Muscle layer of duodenum (tissue), 2 donors: ENCODE data around the gene FNTB.
"Not testable (repeated sequence)": the region's sequence is repeated elsewhere in the genome, so short reads cannot be mapped to it uniquely, and the experiment has no call there.

Source experiments
- H3K27ac ChIP-seq: one replicate; pipeline ENCODE4 v1.7.0; 2013; ENCODE audit warnings: mild to moderate bottlenecking, low read length
- H3K27me3 ChIP-seq: one replicate; pipeline ENCODE4 v1.7.0; 2013; ENCODE audit warnings: low read depth, mild to moderate bottlenecking, control low read depth, low read length
- H3K36me3 ChIP-seq, 2 donors: one replicate each; pipeline ENCODE4 v1.7.0; 2013; ENCODE audit warnings: low read length in 2 of 2, control low read depth in 1 of 2, mild to moderate bottlenecking in 1 of 2; ENCODE audit not compliant: insufficient read depth in 2 of 2, control insufficient read depth in 1 of 2
- H3K4me1 ChIP-seq, 2 donors: one replicate each; pipeline ENCODE4 v1.7.0; 2013; ENCODE audit warnings: low read length in 2 of 2, mild to moderate bottlenecking in 2 of 2, control low read depth in 1 of 2, moderate library complexity in 1 of 2; ENCODE audit not compliant: insufficient read depth in 2 of 2, control insufficient read depth in 1 of 2
- H3K4me3 ChIP-seq, 2 donors: one replicate each; pipeline ENCODE4 v1.7.0; 2013; ENCODE audit warnings: low read length in 2 of 2, low read depth in 1 of 2, mild to moderate bottlenecking in 1 of 2
- H3K9me3 ChIP-seq, 2 donors: one replicate each; pipeline ENCODE4 v1.7.0; 2013; ENCODE audit warnings: low read length in 2 of 2, control low read depth in 1 of 2, mild to moderate bottlenecking in 1 of 2; ENCODE audit not compliant: control insufficient read depth in 1 of 2
- donor health status: healthy.

FNTB gene

GRCh38 chr14:65026526-65026925 is 39.8 kb downstream of the FNTB start:
- Histone ChIP-seq H3K9me3 (no peaks in the 10 kb centered on the region), H3K27ac (no peak overlapping the region), H3K4me1 (peaks cover 0 to 6% of the 10 kb centered on the region in 2 donors), H3K36me3 (peaks cover 8 to 9% of the 10 kb centered on the region in 2 donors), H3K27me3 (no peaks in the 10 kb centered on the region), H3K4me3 (no peak overlapping the region)

DNA sequence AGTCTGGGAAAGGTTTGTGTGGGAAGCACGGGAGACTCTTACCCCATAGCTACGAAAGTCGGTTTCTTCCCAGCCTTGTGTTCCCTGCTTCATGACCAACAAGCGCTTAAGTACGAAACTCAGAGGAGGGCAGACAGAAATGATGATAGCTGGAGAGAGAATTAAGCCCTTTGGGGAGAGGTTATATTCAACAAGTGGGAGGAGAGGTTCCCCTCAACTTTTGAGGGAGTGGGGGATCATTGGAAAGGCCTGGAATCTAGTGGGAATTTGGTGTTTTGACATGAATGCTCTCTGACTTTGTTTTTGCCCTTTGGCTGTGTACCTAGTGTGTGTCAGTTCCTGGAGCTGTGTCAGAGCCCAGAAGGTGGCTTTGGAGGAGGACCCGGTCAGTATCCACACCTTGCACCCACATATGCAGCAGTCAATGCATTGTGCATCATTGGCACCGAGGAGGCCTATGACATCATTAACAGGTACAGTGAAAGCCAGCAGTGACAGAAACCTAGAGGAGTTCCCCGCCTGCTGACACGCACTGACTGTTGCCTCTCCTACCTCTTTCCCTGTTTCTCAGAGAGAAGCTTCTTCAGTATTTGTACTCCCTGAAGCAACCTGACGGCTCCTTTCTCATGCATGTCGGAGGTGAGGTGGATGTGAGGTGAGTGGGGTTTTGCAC is 40.6 kb downstream of the FNTB start:
- H3K9me3 ChIP-seq: no peaks in the 10 kb centered on the region
- no peaks in the 10 kb centered on the region for H3K27me3 ChIP-seq
- H3K4me1 ChIP-seq: peaks cover 0 to 6% of the 10 kb centered on the region in 2 donors
- H3K4me3 ChIP-seq: no peak overlapping the region
- H3K27ac ChIP-seq: no peak overlapping the region
- peaks cover 8 to 13% of the 10 kb centered on the region in 2 donors for H3K36me3 ChIP-seq

- no peak overlapping the region for H3K27ac ChIP-seq
- peaks cover 0 to 6% of the 10 kb centered on the region in 2 donors for H3K4me1 ChIP-seq
- no peak overlapping the region for H3K4me3 ChIP-seq
- H3K9me3 ChIP-seq: no peaks in the 10 kb centered on the region
- peaks cover 22% of the 10 kb centered on the region in 2 donors for H3K36me3 ChIP-seq
- no peaks in the 10 kb centered on the region for H3K27me3 ChIP-seq
These were observed 42.2 kb downstream of the FNTB start for GRCh38 chr14:65028937-65029336.

DNA sequence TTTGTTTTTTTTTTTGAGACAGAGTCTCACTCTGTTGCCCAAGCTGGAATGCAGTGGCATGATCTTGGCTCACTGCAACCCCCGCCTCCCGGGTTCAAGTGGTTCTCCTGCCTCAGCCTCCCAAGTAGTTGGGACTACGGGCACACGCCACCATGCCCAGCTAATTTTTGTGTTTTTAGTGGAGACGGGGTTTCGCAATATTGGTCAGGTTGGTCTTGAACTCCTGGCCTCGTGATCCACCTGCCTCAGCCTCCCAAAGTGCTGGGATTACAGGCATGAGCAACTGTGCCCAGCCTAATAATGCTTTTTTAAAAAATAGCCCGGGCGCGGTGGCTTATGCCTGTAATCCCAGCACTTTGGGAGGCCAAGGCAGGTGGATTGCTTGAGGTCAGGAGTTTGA is 44.6 kb downstream of the FNTB start:
- H3K4me3 ChIP-seq, H3K4me1 ChIP-seq, H3K9me3 ChIP-seq, H3K27ac ChIP-seq, H3K27me3 ChIP-seq: not testable (repeated sequence)
- H3K36me3 ChIP-seq: peaks cover 22% of the 10 kb centered on the region in 2 donors

- H3K4me3 ChIP-seq: no peak overlapping the region
- H3K36me3 ChIP-seq: peaks cover 20 to 22% of the 10 kb centered on the region in 2 donors
- no peaks in the 10 kb centered on the region for H3K27me3 ChIP-seq
- peaks cover 0 to 7% of the 10 kb centered on the region in 2 donors for H3K4me1 ChIP-seq
- H3K27ac ChIP-seq: no peak overlapping the region
- H3K9me3 ChIP-seq: no peaks in the 10 kb centered on the region
These were observed 45.6 kb downstream of the FNTB start for GRCh38 chr14:65032319-65032718.

DNA sequence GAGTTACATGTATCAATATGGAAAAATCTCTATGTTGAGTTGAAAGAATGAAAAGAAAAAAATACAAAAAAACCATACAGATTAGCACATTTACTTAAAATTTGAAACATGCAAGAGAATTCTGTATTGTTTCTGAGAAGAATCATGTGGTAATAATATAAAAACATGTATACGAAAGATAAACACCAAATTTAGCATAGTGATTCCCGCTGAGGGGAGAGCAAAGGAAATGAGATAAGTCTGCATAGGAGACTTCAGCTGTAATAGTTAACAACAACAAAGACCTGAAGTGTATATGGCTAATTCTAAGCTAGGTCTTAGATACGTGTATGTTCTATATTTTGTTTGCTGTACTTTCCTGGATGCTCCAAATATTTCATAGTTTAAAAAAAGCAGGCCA is 46.5 kb downstream of the FNTB start:
- H3K27ac ChIP-seq: no peak overlapping the region

DNA sequence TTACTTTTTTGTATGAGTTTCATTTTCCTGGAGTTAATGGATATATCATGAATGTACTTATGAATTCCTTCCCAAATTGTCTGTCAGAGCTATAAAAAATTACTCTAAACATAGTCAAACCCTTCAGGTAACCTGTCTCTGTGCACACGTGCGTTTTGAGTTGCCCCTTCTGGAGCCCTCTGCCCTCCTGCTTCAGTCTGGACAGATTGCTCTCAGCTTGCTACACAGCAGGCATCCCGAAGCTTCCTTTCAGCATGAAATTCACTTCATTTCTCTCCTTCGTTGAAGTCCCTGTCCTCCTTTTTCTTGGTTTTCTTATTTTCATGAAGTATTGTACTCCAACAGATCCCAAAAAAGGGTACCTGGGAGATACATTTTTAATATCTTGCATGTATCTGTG is 47.3 kb downstream of the FNTB start:
- H3K36me3 ChIP-seq: peaks cover 14% of the 10 kb centered on the region in 2 donors
- H3K27me3 ChIP-seq: no peaks in the 10 kb centered on the region
- H3K4me3 ChIP-seq: no peak overlapping the region
- H3K9me3 ChIP-seq: no peaks in the 10 kb centered on the region
- H3K4me1 ChIP-seq: peaks cover 0 to 7% of the 10 kb centered on the region in 2 donors
- H3K27ac ChIP-seq: no peak overlapping the region

More for the DNA sequence above, 46.5 kb downstream of the FNTB start:
- H3K4me1 ChIP-seq: peaks cover 0 to 7% of the 10 kb centered on the region in 2 donors
- H3K4me3 ChIP-seq: no peak overlapping the region
- H3K9me3 ChIP-seq: no peaks in the 10 kb centered on the region
- H3K36me3 ChIP-seq: peaks cover 13 to 14% of the 10 kb centered on the region in 2 donors
- H3K27me3 ChIP-seq: no peaks in the 10 kb centered on the region

DNA sequence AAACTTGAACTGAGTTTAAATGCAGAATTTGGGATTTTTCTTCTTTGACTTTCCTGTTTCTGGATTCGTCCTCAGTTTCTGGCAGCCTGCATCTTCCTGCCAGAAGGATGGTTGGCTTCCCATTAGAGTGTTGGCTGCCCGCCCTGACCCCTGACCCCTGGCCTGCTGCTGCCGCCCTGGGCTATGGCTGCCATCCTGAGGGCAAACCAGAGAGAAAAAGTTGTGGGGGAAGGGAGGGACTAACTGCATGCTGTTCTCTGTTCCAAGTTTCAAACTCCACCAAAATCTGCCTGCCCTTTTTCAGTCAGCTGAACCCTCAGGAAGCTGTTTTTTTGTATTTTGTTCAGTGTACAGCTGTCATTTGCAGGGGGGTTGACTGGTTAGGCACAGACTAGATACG is 48.4 kb downstream of the FNTB start:
- H3K9me3 ChIP-seq: no peaks in the 10 kb centered on the region
- H3K4me3 ChIP-seq: no peak overlapping the region
- peaks cover 14 to 17% of the 10 kb centered on the region in 2 donors for H3K36me3 ChIP-seq
- no peaks in the 10 kb centered on the region for H3K27me3 ChIP-seq
- H3K27ac ChIP-seq: no peak overlapping the region
- peaks cover 0 to 7% of the 10 kb centered on the region in 2 donors for H3K4me1 ChIP-seq

GRCh38 chr14:65038966-65039365 is 52.3 kb downstream of the FNTB start:
- H3K9me3 ChIP-seq: no peaks in the 10 kb centered on the region
- no peaks in the 10 kb centered on the region for H3K27me3 ChIP-seq
- H3K4me1 ChIP-seq: peaks cover 0 to 7% of the 10 kb centered on the region in 2 donors
- H3K27ac ChIP-seq: no peak overlapping the region
- H3K36me3 ChIP-seq: peaks cover 15 to 18% of the 10 kb centered on the region in 2 donors
- H3K4me3 ChIP-seq: no peak overlapping the region

GRCh38 chr14:65040666-65041433 is 54.2 kb downstream of the FNTB start:
- no peaks in the 10 kb centered on the region for H3K4me1 ChIP-seq
- H3K9me3 ChIP-seq: no peaks in the 10 kb centered on the region
- no peaks in the 10 kb centered on the region for H3K27me3 ChIP-seq
- H3K36me3 ChIP-seq: peaks cover 15 to 21% of the 10 kb centered on the region in 2 donors
- H3K4me3 ChIP-seq: no peak overlapping the region
- H3K27ac ChIP-seq: no peak overlapping the region

- Histone ChIP-seq H3K4me3 (no peak overlapping the region), H3K9me3 (no peaks in the 10 kb centered on the region), H3K27ac (no peak overlapping the region), H3K4me1 (no peaks in the 10 kb centered on the region), H3K27me3 (no peaks in the 10 kb centered on the region), H3K36me3 (peaks cover 15 to 21% of the 10 kb centered on the region in 2 donors)
These were observed 54.8 kb downstream of the FNTB start for GRCh38 chr14:65041434-65041915.
